ENCODE results near the gene CDKAL1.

The CDKAL1 gene

GRCh38 chr6:20835315-20836010 is 301.2 kb downstream of the CDKAL1 start:
- no peak overlapping the region for H3K27ac ChIP-seq (ENCODE audit: low read depth, low read length)
- H3K36me3 ChIP-seq (ENCODE audit: control insufficient read depth, insufficient read depth, low read length) = no peaks in the 10 kb centered on the region
- peaks cover 17% of the 10 kb centered on the region for H3K4me1 ChIP-seq (ENCODE audit: control insufficient read depth, insufficient read depth, low read length)
- H3K27me3 ChIP-seq (ENCODE audit: control insufficient read depth, insufficient read depth, low read length) = no peaks in the 10 kb centered on the region
- no peak overlapping the region for H3K9ac ChIP-seq (ENCODE audit: low read depth, low read length)
- no peak overlapping the region for H3K4me3 ChIP-seq (ENCODE audit: low read depth, low read length)
- no peaks in the 10 kb centered on the region for H3K9me3 ChIP-seq (ENCODE audit: control insufficient read depth, insufficient read depth, low read length)

- peaks cover 17% of the 10 kb centered on the region for H3K4me1 ChIP-seq (ENCODE audit: control insufficient read depth, insufficient read depth, low read length)
- no peak overlapping the region for H3K9ac ChIP-seq (ENCODE audit: low read depth, low read length)
- H3K9me3 ChIP-seq (ENCODE audit: control insufficient read depth, insufficient read depth, low read length) = no peaks in the 10 kb centered on the region
- no peak overlapping the region for H3K4me3 ChIP-seq (ENCODE audit: low read depth, low read length)
- no peaks in the 10 kb centered on the region for H3K36me3 ChIP-seq (ENCODE audit: control insufficient read depth, insufficient read depth, low read length)
- no peak overlapping the region for H3K27ac ChIP-seq (ENCODE audit: low read depth, low read length)
- H3K27me3 ChIP-seq (ENCODE audit: control insufficient read depth, insufficient read depth, low read length) = no peaks in the 10 kb centered on the region
Measured at GRCh38 chr6:20837189-20837588, 302.9 kb downstream of the CDKAL1 start.

GRCh38 chr6:20838113-20838512 is 303.9 kb downstream of the CDKAL1 start:
- H3K9me3 ChIP-seq (ENCODE audit: control insufficient read depth, insufficient read depth, low read length) = no peaks in the 10 kb centered on the region
- H3K36me3 ChIP-seq (ENCODE audit: control insufficient read depth, insufficient read depth, low read length) = no peaks in the 10 kb centered on the region
- H3K9ac ChIP-seq (ENCODE audit: low read depth, low read length) = no peak overlapping the region
- no peak overlapping the region for H3K4me3 ChIP-seq (ENCODE audit: low read depth, low read length)
- peaks cover 14% of the 10 kb centered on the region for H3K4me1 ChIP-seq (ENCODE audit: control insufficient read depth, insufficient read depth, low read length)
- H3K27ac ChIP-seq (ENCODE audit: low read depth, low read length) = no peak overlapping the region
- no peaks in the 10 kb centered on the region for H3K27me3 ChIP-seq (ENCODE audit: control insufficient read depth, insufficient read depth, low read length)

GRCh38 chr6:20839630-20840029 is 305.4 kb downstream of the CDKAL1 start:
- Histone ChIP-seq H3K4me1 (ENCODE audit: control insufficient read depth, insufficient read depth, low read length) (peaks cover 2% of the 10 kb centered on the region), H3K36me3 (ENCODE audit: control insufficient read depth, insufficient read depth, low read length) (no peaks in the 10 kb centered on the region), H3K4me3 (ENCODE audit: low read depth, low read length) (no peak overlapping the region), H3K27me3 (ENCODE audit: control insufficient read depth, insufficient read depth, low read length) (no peaks in the 10 kb centered on the region), H3K9me3 (ENCODE audit: control insufficient read depth, insufficient read depth, low read length) (no peaks in the 10 kb centered on the region), H3K27ac (ENCODE audit: low read depth, low read length) (no peak overlapping the region), H3K9ac (ENCODE audit: low read depth, low read length) (no peak overlapping the region)

GRCh38 chr6:20840675-20841074 is 306.4 kb downstream of the CDKAL1 start:
- Histone ChIP-seq H3K27me3 (ENCODE audit: control insufficient read depth, insufficient read depth, low read length) (no peaks in the 10 kb centered on the region), H3K4me1 (ENCODE audit: control insufficient read depth, insufficient read depth, low read length) (no peaks in the 10 kb centered on the region), H3K36me3 (ENCODE audit: control insufficient read depth, insufficient read depth, low read length) (no peaks in the 10 kb centered on the region), H3K27ac (ENCODE audit: low read depth, low read length) (no peak overlapping the region), H3K9ac (ENCODE audit: low read depth, low read length) (no peak overlapping the region), H3K4me3 (ENCODE audit: low read depth, low read length) (no peak overlapping the region), H3K9me3 (ENCODE audit: control insufficient read depth, insufficient read depth, low read length) (no peaks in the 10 kb centered on the region)

- Histone ChIP-seq H3K27ac (ENCODE audit: low read depth, low read length) (no peak overlapping the region), H3K36me3 (ENCODE audit: control insufficient read depth, insufficient read depth, low read length) (no peaks in the 10 kb centered on the region)
Measured at GRCh38 chr6:20841806-20842205, 307.5 kb downstream of the CDKAL1 start.

GRCh38 chr6:20845592-20845991 is 311.3 kb downstream of the CDKAL1 start:
- H3K36me3 ChIP-seq (ENCODE audit: control insufficient read depth, insufficient read depth, low read length) = no peaks in the 10 kb centered on the region
- no peak overlapping the region for H3K9ac ChIP-seq (ENCODE audit: low read depth, low read length)
- H3K9me3 ChIP-seq (ENCODE audit: control insufficient read depth, insufficient read depth, low read length) = no peaks in the 10 kb centered on the region
- H3K27ac ChIP-seq (ENCODE audit: low read depth, low read length) = no peak overlapping the region
- no peak overlapping the region for H3K4me3 ChIP-seq (ENCODE audit: low read depth, low read length)
- H3K4me1 ChIP-seq (ENCODE audit: control insufficient read depth, insufficient read depth, low read length) = no peaks in the 10 kb centered on the region
- no peaks in the 10 kb centered on the region for H3K27me3 ChIP-seq (ENCODE audit: control insufficient read depth, insufficient read depth, low read length)

More at GRCh38 chr6:20841806-20842205, 307.5 kb downstream of the CDKAL1 start:
- no peaks in the 10 kb centered on the region for H3K27me3 ChIP-seq (ENCODE audit: control insufficient read depth, insufficient read depth, low read length)
- H3K4me3 ChIP-seq (ENCODE audit: low read depth, low read length) = no peak overlapping the region
- no peaks in the 10 kb centered on the region for H3K9me3 ChIP-seq (ENCODE audit: control insufficient read depth, insufficient read depth, low read length)
- no peak overlapping the region for H3K9ac ChIP-seq (ENCODE audit: low read depth, low read length)
- no peaks in the 10 kb centered on the region for H3K4me1 ChIP-seq (ENCODE audit: control insufficient read depth, insufficient read depth, low read length)

- no peak overlapping the region for H3K27ac ChIP-seq (ENCODE audit: low read depth, low read length)
Measured at GRCh38 chr6:20846602-20847028, 312.4 kb downstream of the CDKAL1 start.

GRCh38 chr6:20847904-20848303 is 313.6 kb downstream of the CDKAL1 start:
- no peak overlapping the region for H3K27ac ChIP-seq (ENCODE audit: low read depth, low read length)
- no peaks in the 10 kb centered on the region for H3K27me3 ChIP-seq (ENCODE audit: control insufficient read depth, insufficient read depth, low read length)
- no peak overlapping the region for H3K9ac ChIP-seq (ENCODE audit: low read depth, low read length)
- H3K36me3 ChIP-seq (ENCODE audit: control insufficient read depth, insufficient read depth, low read length) = no peaks in the 10 kb centered on the region
- no peaks in the 10 kb centered on the region for H3K9me3 ChIP-seq (ENCODE audit: control insufficient read depth, insufficient read depth, low read length)
- H3K4me1 ChIP-seq (ENCODE audit: control insufficient read depth, insufficient read depth, low read length) = no peaks in the 10 kb centered on the region; the same call in 1 of the 2 replicates
- H3K4me3 ChIP-seq (ENCODE audit: low read depth, low read length) = no peak overlapping the region

More at GRCh38 chr6:20846602-20847028, 312.4 kb downstream of the CDKAL1 start:
- H3K4me1 ChIP-seq (ENCODE audit: control insufficient read depth, insufficient read depth, low read length) = no peaks in the 10 kb centered on the region; the same call in 1 of the 2 replicates
- H3K9ac ChIP-seq (ENCODE audit: low read depth, low read length) = no peak overlapping the region
- no peaks in the 10 kb centered on the region for H3K9me3 ChIP-seq (ENCODE audit: control insufficient read depth, insufficient read depth, low read length)
- H3K4me3 ChIP-seq (ENCODE audit: low read depth, low read length) = no peak overlapping the region
- H3K36me3 ChIP-seq (ENCODE audit: control insufficient read depth, insufficient read depth, low read length) = no peaks in the 10 kb centered on the region
- H3K27me3 ChIP-seq (ENCODE audit: control insufficient read depth, insufficient read depth, low read length) = no peaks in the 10 kb centered on the region

- H3K4me1 ChIP-seq (ENCODE audit: control insufficient read depth, insufficient read depth, low read length) = peaks cover 11% of the 10 kb centered on the region
- no peak overlapping the region for H3K4me3 ChIP-seq (ENCODE audit: low read depth, low read length)
- H3K27me3 ChIP-seq (ENCODE audit: control insufficient read depth, insufficient read depth, low read length) = no peaks in the 10 kb centered on the region
- H3K36me3 ChIP-seq (ENCODE audit: control insufficient read depth, insufficient read depth, low read length) = no peaks in the 10 kb centered on the region
- H3K9ac ChIP-seq (ENCODE audit: low read depth, low read length) = no peak overlapping the region
- H3K9me3 ChIP-seq (ENCODE audit: control insufficient read depth, insufficient read depth, low read length) = no peaks in the 10 kb centered on the region
- H3K27ac ChIP-seq (ENCODE audit: low read depth, low read length) = no peak overlapping the region
Measured at GRCh38 chr6:20850686-20851416, 316.6 kb downstream of the CDKAL1 start.

GRCh38 chr6:20851795-20852194 is 317.5 kb downstream of the CDKAL1 start:
- Histone ChIP-seq H3K9ac (ENCODE audit: low read depth, low read length) (no peak overlapping the region), H3K4me3 (ENCODE audit: low read depth, low read length) (no peak overlapping the region), H3K9me3 (ENCODE audit: control insufficient read depth, insufficient read depth, low read length) (no peaks in the 10 kb centered on the region), H3K27me3 (ENCODE audit: control insufficient read depth, insufficient read depth, low read length) (no peaks in the 10 kb centered on the region), H3K36me3 (ENCODE audit: control insufficient read depth, insufficient read depth, low read length) (no peaks in the 10 kb centered on the region), H3K4me1 (ENCODE audit: control insufficient read depth, insufficient read depth, low read length) (peaks cover 11% of the 10 kb centered on the region), H3K27ac (ENCODE audit: low read depth, low read length) (no peak overlapping the region)

All from HUES48 (cell line).